Thyroid gland (tissue), 4 donors: ENCODE results near the gene ARSJ.

Experiments
- CTCF ChIP-seq, 6 experiments: fragments of 200-600 bp in 3 of 6; fragments of 450-650 bp in 3 of 6; sonication (generic) in 3 of 6; IDR thresholded peaks; one replicate each; pipeline ENCODE4 v1.5.1; 2016 to 2019; ENCODE audit warnings: antibody characterized with exemption in 6 of 6, mild to moderate bottlenecking in 2 of 6, inconsistent platforms in 1 of 6, moderate library complexity in 1 of 6
- POLR2A ChIP-seq, 2 donors: fragments of 450-650 bp; IDR thresholded peaks; one replicate each; pipeline ENCODE4 v1.6.1; 2017; ENCODE audit warnings: antibody characterized with exemption in 2 of 2, mild to moderate bottlenecking in 2 of 2, moderate library complexity in 1 of 2

DNA sequence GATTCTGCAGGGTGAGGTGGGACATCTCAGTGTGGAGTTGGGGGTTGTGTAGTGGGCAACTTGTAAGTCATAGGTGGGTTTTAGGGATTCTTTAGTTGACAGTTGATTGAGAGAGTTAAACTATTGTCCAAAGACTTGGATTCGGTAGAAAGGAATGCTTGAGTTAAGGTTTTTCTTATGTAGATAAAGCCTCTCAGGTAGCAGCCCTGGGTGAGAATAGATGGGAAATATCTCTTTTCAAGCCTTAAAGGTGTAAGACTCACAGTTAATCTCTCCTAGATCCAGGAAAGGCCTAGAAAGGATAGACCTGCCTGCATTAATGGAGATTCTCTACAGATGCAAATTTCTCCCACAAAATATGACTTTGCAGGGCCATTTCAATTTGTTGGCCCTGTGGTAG lies 108.4 kb downstream of the ARSJ start:
- TF ChIP-seq CTCF (IDR thresholded peaks at IDR 0.05) (no peak), POLR2A (IDR thresholded peaks at IDR 0.05) (no peak)
